SIG-M5 treated with dmso at 0.1 percent for 504 hours (cell line): Measurements from ENCODE around the gene TLE5.

Experiments
- DNase-seq: peaks from one replicate; lab custom pipeline; 2025; ENCODE audit not compliant: unreplicated experiment; lab: John Stamatoyannopoulos, UW

Gene TLE5

GRCh38 chr19:3062165-3063105 lies at the start of gene TLE5:
TSS of gene TLE5 (minus strand) at chr19:3062495. CDS start at chr19:3062200, 295 bp downstream.
- DNase-seq = no peak

- DNase-seq = no peak
Measured at GRCh38 chr19:3111586-3112247, 49.4 kb upstream of the TLE5 start.

GRCh38 chr19:3110126-3110825 lies 48.0 kb upstream of the TLE5 start:
- no peak for DNase-seq

- no peak for DNase-seq
Measured at GRCh38 chr19:3109491-3109890, 47.2 kb upstream of the TLE5 start.

- peak; percentile 69 for DNase-seq
Measured at GRCh38 chr19:3108775-3109174, 46.5 kb upstream of the TLE5 start.

GRCh38 chr19:3107658-3108057 lies 45.4 kb upstream of the TLE5 start:
- no peak for DNase-seq

- no peak for DNase-seq
Measured at GRCh38 chr19:3106509-3107141, 44.3 kb upstream of the TLE5 start.

- no peak for DNase-seq
Measured at GRCh38 chr19:3105641-3106508, 43.6 kb upstream of the TLE5 start.

GRCh38 chr19:3104708-3104983 lies 42.4 kb upstream of the TLE5 start:
- DNase-seq = no peak

- DNase-seq = no peak
Measured at GRCh38 chr19:3102239-3103140, 40.2 kb upstream of the TLE5 start.

GRCh38 chr19:3100747-3101730 lies 38.7 kb upstream of the TLE5 start:
- DNase-seq = no peak

GRCh38 chr19:3100331-3100730 lies 38.0 kb upstream of the TLE5 start:
- no peak for DNase-seq

GRCh38 chr19:3099347-3100145 lies 37.3 kb upstream of the TLE5 start:
- DNase-seq = no peak

GRCh38 chr19:3098515-3099346 lies 36.4 kb upstream of the TLE5 start:
- no peak for DNase-seq

GRCh38 chr19:3098141-3098514 lies 35.8 kb upstream of the TLE5 start:
- DNase-seq = no peak

- DNase-seq = no peak
Measured at GRCh38 chr19:3097442-3097871, 35.2 kb upstream of the TLE5 start.

- DNase-seq = no peak
Measured at GRCh38 chr19:3096902-3097326, 34.6 kb upstream of the TLE5 start.
